MG63 (cell line): ENCODE results near the gene PIH1D1. TPM values are rescaled to one million over a fixed set of nuclear protein-coding genes. Genes with fewer than 3 reads are reported as not detected.
"Not testable (repeated sequence)": the region's sequence is repeated elsewhere in the genome, so short reads cannot be mapped to it uniquely, and the experiment has no call there.

Experiments
- DNase-seq: peaks from one replicate; pipeline ENCODE4 v3.0.0-alpha.2; 2020
- H3K27me3 ChIP-seq: fragments of 250-450 bp; sonication (Bioruptor Pico); 2 replicates; pipeline ENCODE4 v1.5.1; 2020; ENCODE audit warnings: mild to moderate bottlenecking, moderate library complexity
- H3K36me3 ChIP-seq: fragments of 250-450 bp; sonication (Bioruptor Pico); 2 replicates; pipeline ENCODE4 v1.5.1; 2020; ENCODE audit warnings: mild to moderate bottlenecking, moderate library complexity
- H3K4me3 ChIP-seq: fragments of 250-450 bp; sonication (Bioruptor Pico); 2 replicates; pipeline ENCODE4 v1.5.1; 2020; ENCODE audit warnings: mild to moderate bottlenecking, moderate library complexity
- H3K9me3 ChIP-seq: fragments of 250-450 bp; sonication (Bioruptor Pico); 2 replicates; pipeline ENCODE4 v1.5.1; 2020; ENCODE audit warnings: mild to moderate bottlenecking, moderate library complexity
- total RNA-seq: library from RNA; depleted of rRNA; stranded (reverse); fragments of >200 nt; shearing (Covaris generic); gene quantifications from 2 replicates; pipeline ENCODE4 v1.2.3, GENCODE V29; 2014; ENCODE audit warnings: low replicate concordance

Gene PIH1D1
- total RNA-seq, 1 experiment from 2014 or later, result 121 TPM

GRCh38 chr19:49488046-49488862 lies 36.6 kb upstream of the PIH1D1 start:
- H3K27me3 ChIP-seq, result peaks cover 9% of the 10 kb centered on the region; the same call in 1 of the 2 replicates
- no peak for DNase-seq

GRCh38 chr19:49487277-49488045 lies 35.8 kb upstream of the PIH1D1 start, which contains the start of gene RPL13A:
Gene RPL13A, plus strand, starts transcription at chr19:49487608. Its CDS starts 22 bp downstream, at chr19:49487630.
- Histone ChIP-seq H3K36me3 (peaks cover 50% of the 10 kb centered on the region), H3K4me3 (peak within 1 kb of the TSS; percentile 99), H3K27me3 (peaks cover 4% of the 10 kb centered on the region; the same call in 1 of the 2 replicates), H3K9me3 (peaks cover 9% of the 10 kb centered on the region)
- peak; percentile 99 for DNase-seq

More at GRCh38 chr19:49488046-49488862, 36.6 kb upstream of the PIH1D1 start:
- H3K36me3 ChIP-seq, result peaks cover 58% of the 10 kb centered on the region
- peak overlapping the region; percentile 99 for H3K4me3 ChIP-seq
- peaks cover 9% of the 10 kb centered on the region for H3K9me3 ChIP-seq

DNA sequence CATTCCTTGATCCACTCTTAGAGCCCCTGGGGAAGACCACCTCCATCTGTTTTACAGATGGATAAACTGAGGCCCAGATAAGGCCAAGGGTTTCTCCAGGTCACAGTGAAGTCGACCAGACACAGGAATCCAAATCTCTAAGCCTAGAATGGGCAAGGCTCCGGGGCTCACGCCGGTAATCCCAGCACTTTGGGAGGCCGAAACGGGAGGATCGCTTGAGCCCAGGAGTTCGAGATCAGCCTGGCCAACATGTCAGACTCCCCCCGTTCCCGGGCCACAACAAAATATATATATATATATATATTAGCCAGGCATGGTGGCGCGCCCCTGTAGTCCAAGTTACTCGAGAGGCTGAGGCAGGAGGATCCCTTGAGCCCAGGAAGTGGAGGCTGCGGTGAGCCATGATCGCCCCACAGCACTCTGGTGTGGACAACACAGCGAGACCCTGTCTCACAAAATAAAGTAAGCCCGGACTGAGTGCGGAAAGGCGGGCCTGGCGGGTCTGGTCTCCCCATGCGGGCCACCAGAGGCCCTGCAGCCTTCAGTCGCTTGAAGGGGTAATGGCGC lies 35.2 kb upstream of the PIH1D1 start:
- no peak for DNase-seq
- Histone ChIP-seq H3K36me3 (peaks cover 44% of the 10 kb centered on the region), H3K4me3 (peak overlapping the region; percentile 30), H3K27me3 (peaks cover 4% of the 10 kb centered on the region; the same call in 1 of the 2 replicates), H3K9me3 (peaks cover 9% of the 10 kb centered on the region; the same call in 1 of the 2 replicates)

DNA sequence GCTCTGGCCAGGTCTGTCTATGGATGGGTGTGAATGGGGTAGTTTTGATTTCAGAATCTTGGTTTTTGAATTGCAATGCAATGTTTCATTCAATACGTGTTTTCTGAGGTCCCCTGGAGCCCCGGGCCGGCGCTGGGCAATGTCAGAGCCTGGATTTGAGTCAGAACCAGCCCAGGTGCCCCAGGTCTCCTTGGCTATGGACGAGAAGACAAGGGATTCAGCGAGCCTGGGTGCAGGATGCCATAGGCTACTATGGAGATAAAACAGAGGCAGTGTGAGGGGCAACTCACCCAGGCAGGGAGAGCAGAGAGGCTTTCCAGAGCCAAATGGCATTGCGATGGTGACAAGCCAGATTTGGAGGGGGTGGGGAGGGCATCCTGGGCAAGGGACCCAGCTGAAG lies 34.6 kb upstream of the PIH1D1 start:
- Histone ChIP-seq H3K27me3 (peaks cover 4% of the 10 kb centered on the region; the same call in 1 of the 2 replicates), H3K9me3 (peaks cover 9% of the 10 kb centered on the region; the same call in 1 of the 2 replicates), H3K36me3 (peaks cover 38% of the 10 kb centered on the region), H3K4me3 (no peak overlapping the region)
- no peak for DNase-seq

GRCh38 chr19:49481020-49481683 lies 29.5 kb upstream of the PIH1D1 start:
- no peaks in the 10 kb centered on the region for H3K9me3 ChIP-seq
- no peaks in the 10 kb centered on the region; the same call in 1 of the 2 replicates for H3K36me3 ChIP-seq
- no peak for DNase-seq
- no peak overlapping the region for H3K4me3 ChIP-seq
- H3K27me3 ChIP-seq, result no peaks in the 10 kb centered on the region

- Histone ChIP-seq H3K36me3 (no peaks in the 10 kb centered on the region; the same call in 1 of the 2 replicates), H3K27me3 (no peaks in the 10 kb centered on the region), H3K9me3 (no peaks in the 10 kb centered on the region), H3K4me3 (no peak overlapping the region)
- DNase-seq, result no peak
Measured at GRCh38 chr19:49479975-49480628, 28.5 kb upstream of the PIH1D1 start.

GRCh38 chr19:49475995-49476880 lies 24.6 kb upstream of the PIH1D1 start:
- no peak for DNase-seq
- no peak overlapping the region for H3K4me3 ChIP-seq
- no peaks in the 10 kb centered on the region for H3K27me3 ChIP-seq
- H3K9me3 ChIP-seq, result no peaks in the 10 kb centered on the region
- no peaks in the 10 kb centered on the region for H3K36me3 ChIP-seq

DNA sequence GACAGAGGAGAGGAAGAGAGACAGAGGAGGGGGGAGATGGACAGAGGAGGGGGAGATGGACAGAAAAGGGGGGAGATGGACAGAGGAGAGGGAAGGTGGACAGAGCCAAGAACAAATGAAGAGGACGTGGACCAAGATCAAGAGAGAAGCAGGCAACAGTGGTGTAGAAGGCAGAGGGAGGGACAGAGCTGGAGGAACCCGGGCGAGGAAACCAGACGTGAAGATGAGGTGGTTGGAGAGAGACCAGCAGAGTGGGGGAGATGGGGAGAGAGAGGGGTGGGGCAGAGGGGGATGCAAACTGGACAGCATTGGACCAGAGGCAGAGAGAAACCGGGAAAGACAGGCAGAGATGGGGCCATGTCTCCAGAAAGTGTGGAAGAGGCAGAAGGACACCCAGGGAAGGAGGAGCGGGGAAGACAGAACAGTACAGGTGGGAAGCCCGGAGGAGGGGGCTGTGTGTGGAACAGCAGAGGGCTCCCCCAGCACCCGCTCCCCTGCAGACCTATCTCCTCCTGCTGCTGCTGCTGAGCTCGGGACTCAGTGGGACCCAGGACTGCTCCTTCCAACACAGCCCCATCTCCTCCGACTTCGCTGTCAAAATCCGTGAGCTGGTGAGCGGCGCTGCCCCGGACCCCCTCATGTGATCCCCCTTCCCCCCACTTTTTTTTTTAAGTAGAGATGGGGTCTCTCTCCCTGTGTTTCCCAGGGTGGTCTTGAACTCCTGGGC lies 23.7 kb upstream of the PIH1D1 start:
- no peaks in the 10 kb centered on the region for H3K9me3 ChIP-seq
- H3K4me3 ChIP-seq, result no peak overlapping the region
- DNase-seq, result no peak
- 0 out of 2 replicates have a peak, but pooled peaks cover 3% of the 10 kb centered on the region for H3K36me3 ChIP-seq
- no peaks in the 10 kb centered on the region for H3K27me3 ChIP-seq

- Histone ChIP-seq H3K9me3 (no peaks in the 10 kb centered on the region), H3K4me3 (peak overlapping the region; percentile 73), H3K36me3 (peaks cover 10% of the 10 kb centered on the region; the same call in 1 of the 2 replicates), H3K27me3 (no peaks in the 10 kb centered on the region)
- no peak for DNase-seq
Measured at GRCh38 chr19:49474542-49474924, 22.9 kb upstream of the PIH1D1 start.

DNA sequence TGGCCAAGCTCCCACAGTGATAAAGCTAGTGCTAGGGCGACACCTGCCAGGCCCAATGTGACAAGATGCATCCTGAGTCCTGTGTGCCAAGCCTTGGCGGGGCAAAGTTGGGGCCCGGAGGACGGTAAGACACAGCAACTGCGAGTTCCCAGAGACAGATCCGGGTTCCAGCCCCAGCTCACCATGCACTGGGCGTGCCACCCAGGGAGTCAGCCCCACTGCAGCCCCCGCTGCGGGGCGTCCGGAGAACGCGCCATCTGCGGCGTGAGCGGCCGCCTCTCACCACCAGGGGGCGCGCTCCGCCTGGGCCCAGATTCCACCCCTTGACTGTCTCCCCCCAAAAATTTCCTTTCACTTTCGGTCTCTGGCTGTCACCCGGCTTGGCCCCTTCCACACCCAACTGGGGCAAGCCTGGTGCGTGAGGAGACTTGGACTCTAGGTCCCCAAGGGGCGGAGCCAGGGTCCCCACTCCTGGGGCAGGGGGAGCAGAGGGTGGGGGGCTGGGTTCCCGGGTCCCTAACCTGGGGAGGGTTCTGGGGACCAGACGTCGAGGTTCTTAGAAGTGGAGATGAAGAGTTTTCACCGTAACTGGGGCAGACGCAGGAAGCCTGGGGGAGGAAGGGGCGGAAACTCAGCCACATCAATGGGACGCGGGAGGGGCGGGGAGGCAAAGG lies 22.4 kb upstream of the PIH1D1 start, which contains the start of gene FLT3LG:
FLT3LG (plus strand) TSS at position 348 of the 674 bp plus-strand sequence. CDS start 425 bp downstream, outside the sequence.
- peak; percentile 81 for DNase-seq
- Histone ChIP-seq H3K9me3 (no peaks in the 10 kb centered on the region), H3K36me3 (peaks cover 12% of the 10 kb centered on the region; the same call in 1 of the 2 replicates), H3K4me3 (peak within 1 kb of the TSS; percentile 73), H3K27me3 (no peaks in the 10 kb centered on the region)

DNA sequence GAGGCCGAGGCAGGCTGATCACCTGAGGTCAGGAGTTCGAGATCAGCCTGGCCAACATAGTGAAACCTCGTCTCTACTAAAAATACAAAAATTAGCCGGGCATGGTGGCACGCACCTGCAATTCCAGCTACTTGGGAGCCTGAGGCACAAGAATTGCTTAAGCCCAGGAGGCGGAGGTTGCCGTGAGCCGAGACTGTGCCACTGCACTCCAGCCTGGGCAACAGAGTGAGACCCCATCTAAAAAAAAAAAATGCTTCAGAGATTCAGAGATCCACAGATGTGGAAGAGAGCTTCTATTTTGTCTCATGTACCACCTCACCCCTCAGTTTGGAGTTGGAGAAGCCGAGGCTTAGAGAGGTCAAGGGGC lies 21.9 kb upstream of the PIH1D1 start:
- not testable (repeated sequence) for H3K9me3 ChIP-seq, DNase-seq, H3K27me3 ChIP-seq
- Histone ChIP-seq H3K4me3 (peak overlapping the region; percentile 73), H3K36me3 (peaks cover 16% of the 10 kb centered on the region)

DNA sequence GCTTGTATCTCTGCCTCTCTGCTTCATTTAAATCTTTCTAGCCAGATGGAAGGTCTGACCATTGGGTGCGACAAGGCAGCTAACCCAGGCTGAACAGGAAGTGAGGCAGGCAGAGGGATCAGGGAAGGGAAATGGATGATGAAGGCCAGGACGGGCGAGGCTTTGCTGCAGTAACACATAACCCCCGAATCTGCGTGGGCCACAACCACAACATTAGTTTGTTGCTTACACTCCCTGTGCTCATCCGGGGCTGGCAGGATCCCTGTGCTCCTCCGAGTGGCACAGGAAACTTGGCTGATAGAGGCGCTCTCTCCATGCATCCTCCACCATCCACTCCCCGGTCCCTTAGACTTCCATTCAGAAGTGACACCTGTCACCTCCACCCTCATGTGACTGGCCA lies 21.3 kb upstream of the PIH1D1 start:
- Histone ChIP-seq H3K36me3 (peaks cover 16% of the 10 kb centered on the region), H3K4me3 (no peak overlapping the region), H3K27me3 (no peaks in the 10 kb centered on the region), H3K9me3 (no peaks in the 10 kb centered on the region)
- DNase-seq, result no peak

DNA sequence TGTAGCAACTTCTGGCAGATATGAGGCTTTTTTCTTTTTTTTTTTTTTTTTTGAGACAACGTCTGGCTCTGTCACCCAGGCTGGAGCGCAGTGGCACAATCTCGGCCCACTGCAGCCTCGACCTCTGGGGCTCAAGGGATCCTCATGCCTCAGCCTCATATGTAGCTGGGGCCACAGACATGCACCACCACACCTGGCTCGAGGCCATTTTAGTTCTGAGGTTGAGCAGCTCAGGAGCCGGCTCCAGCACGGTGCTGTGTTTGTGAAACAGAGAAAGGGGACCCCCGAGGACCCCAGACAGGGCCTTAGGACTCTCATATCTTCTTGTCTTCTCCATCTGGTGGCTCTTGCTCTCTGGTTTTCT lies 19.0 kb upstream of the PIH1D1 start:
- no peak overlapping the region for H3K4me3 ChIP-seq
- DNase-seq, result no peak
- no peaks in the 10 kb centered on the region for H3K27me3 ChIP-seq
- no peaks in the 10 kb centered on the region for H3K9me3 ChIP-seq
- peaks cover 22% of the 10 kb centered on the region for H3K36me3 ChIP-seq
